MM.1S (cell line): ENCODE data around the gene ZBTB1.
A peak's percentile ranks its signal among the peaks of the same experiment; 100 is the strongest.
"Not testable (repeated sequence)": the region's sequence is repeated elsewhere in the genome, so short reads cannot be mapped to it uniquely, and the experiment has no call there.

Experiments
- DNase-seq: peaks from one replicate; pipeline ENCODE4 v3.0.0-alpha.2; 2015
- H2AFZ ChIP-seq: fragments of 300-600 bp; sonication (generic); 2 replicates; pipeline ENCODE4 v1.6.0; 2016; ENCODE audit warnings: antibody characterized with exemption, low read length
- H3F3A ChIP-seq: fragments of 300-600 bp; sonication (generic); 2 replicates; pipeline ENCODE4 v1.6.1; 2016; ENCODE audit warnings: mild to moderate bottlenecking, antibody characterized with exemption, low read length, moderate library complexity, mixed read lengths; ENCODE audit not compliant: insufficient read depth
- H3K27ac ChIP-seq: fragments of 300-600 bp; sonication (generic); 2 replicates; pipeline ENCODE4 v1.5.1; 2016; ENCODE audit warnings: mild to moderate bottlenecking, low read length
- H3K27me3 ChIP-seq: fragments of 300-600 bp; sonication (generic); replicated peaks from 2 replicates; pipeline ENCODE4 v1.6.0; 2016; ENCODE audit warnings: low read length; ENCODE audit not compliant: insufficient read depth
- H3K36me3 ChIP-seq: fragments of 300-600 bp; sonication (generic); replicated peaks from 2 replicates; pipeline ENCODE4 v1.6.1; 2016; ENCODE audit warnings: mild to moderate bottlenecking, low read length, mixed read lengths; ENCODE audit not compliant: insufficient read depth
- H3K4me1 ChIP-seq: fragments of 300-600 bp; sonication (generic); 2 replicates; pipeline ENCODE4 v1.6.1; 2016; ENCODE audit warnings: low read length, mixed read lengths
- H3K4me2 ChIP-seq: fragments of 300-600 bp; sonication (generic); 2 replicates; pipeline ENCODE4 v1.6.0; 2016; ENCODE audit warnings: low read depth, low read length
- H3K4me3 ChIP-seq: fragments of 300-600 bp; sonication (generic); 2 replicates; pipeline ENCODE4 v1.5.1; 2016; ENCODE audit warnings: low read length, mixed read lengths
- H3K79me2 ChIP-seq: fragments of 300-600 bp; sonication (generic); 2 replicates; pipeline ENCODE4 v1.6.1; 2016; ENCODE audit warnings: mixed run types, low read length, mixed read lengths
- H3K9ac ChIP-seq: fragments of 300-600 bp; sonication (generic); 2 replicates; pipeline ENCODE4 v1.6.1; 2016; ENCODE audit warnings: low read length, mixed read lengths
- H3K9me2 ChIP-seq: fragments of 300-600 bp; sonication (generic); replicated peaks from 2 replicates; pipeline ENCODE4 v1.6.1; 2016; ENCODE audit warnings: mild to moderate bottlenecking, low read length, mixed read lengths; ENCODE audit not compliant: insufficient read depth
- H3K9me3 ChIP-seq: fragments of 300-600 bp; sonication (generic); replicated peaks from 2 replicates; pipeline ENCODE4 v1.6.1; 2016; ENCODE audit warnings: mild to moderate bottlenecking, low read length, mixed read lengths; ENCODE audit not compliant: insufficient read depth
- H4K20me1 ChIP-seq: fragments of 300-600 bp; sonication (generic); 2 replicates; pipeline ENCODE4 v1.6.1; 2016; ENCODE audit warnings: mild to moderate bottlenecking, low read length, moderate library complexity, mixed read lengths; ENCODE audit not compliant: insufficient read depth
- CTCF ChIP-seq: fragments of 300-600 bp; sonication (generic); IDR thresholded peaks from 2 replicates; pipeline ENCODE4 v1.5.1; 2016; ENCODE audit warnings: antibody characterized with exemption, low read length, mixed read lengths
- EZH2 ChIP-seq: fragments of 300-600 bp; sonication (generic); optimal IDR thresholded peaks from 2 replicates; pipeline ENCODE3; 2017; ENCODE audit warnings: low read depth, mild to moderate bottlenecking, antibody characterized with exemption, low read length, mixed read lengths
- EZH2phosphoT487 ChIP-seq: fragments of 300-600 bp; sonication (generic); IDR thresholded peaks from 2 replicates; pipeline ENCODE4 v1.6.1; 2018; ENCODE audit warnings: antibody characterized with exemption, low read length

Gene ZBTB1

GRCh38 chr14:64516969-64517368 is 12.4 kb downstream of the ZBTB1 start:
- Histone ChIP-seq H3K4me2 (0 out of 2 replicates have a peak overlapping the region, but pooled peaks have one; percentile 6), H3K4me3 (no peak overlapping the region), H3K4me1 (peaks cover 16% of the 10 kb centered on the region), H3F3A (peaks cover 4% of the 10 kb centered on the region), H4K20me1 (peaks cover 10% of the 10 kb centered on the region; the same call in 1 of the 2 replicates), H3K79me2 (peaks cover 95% of the 10 kb centered on the region), H3K27ac (no peak overlapping the region), H3K36me3 (no peaks in the 10 kb centered on the region), H3K9ac (no peak overlapping the region), H3K9me2 (no peaks in the 10 kb centered on the region), H2AFZ (no peak overlapping the region), H3K9me3 (no peaks in the 10 kb centered on the region), H3K27me3 (no peaks in the 10 kb centered on the region)
- TF ChIP-seq EZH2 = no peak
- TF ChIP-seq CTCF = no peak
- TF ChIP-seq EZH2phosphoT487 = no peak
- DNase-seq = no peak

- H2AFZ ChIP-seq, H3K27me3 ChIP-seq, H3K9me3 ChIP-seq, DNase-seq, H3K9me2 ChIP-seq, H3K4me2 ChIP-seq, H3K9ac ChIP-seq, H3K27ac ChIP-seq, H3K4me3 ChIP-seq, H3K36me3 ChIP-seq: not testable (repeated sequence)
- Histone ChIP-seq H3K4me1 (peaks cover 23% of the 10 kb centered on the region), H3F3A (peaks cover 11% of the 10 kb centered on the region), H4K20me1 (peaks cover 16% of the 10 kb centered on the region), H3K79me2 (peaks cover 92% of the 10 kb centered on the region)
Observed at GRCh38 chr14:64517667-64518066, 13.1 kb downstream of the ZBTB1 start.

GRCh38 chr14:64518229-64518628 is 13.7 kb downstream of the ZBTB1 start:
- no peak for DNase-seq
- Histone ChIP-seq H4K20me1 (peaks cover 15% of the 10 kb centered on the region), H3K9me3 (no peaks in the 10 kb centered on the region), H3K36me3 (no peaks in the 10 kb centered on the region), H3F3A (peaks cover 17% of the 10 kb centered on the region), H3K9me2 (no peaks in the 10 kb centered on the region), H3K27me3 (no peaks in the 10 kb centered on the region), H3K9ac (no peak overlapping the region), H2AFZ (no peak overlapping the region), H3K4me2 (no peak overlapping the region), H3K27ac (no peak overlapping the region), H3K4me1 (peaks cover 24% of the 10 kb centered on the region), H3K4me3 (no peak overlapping the region), H3K79me2 (peaks cover 86% of the 10 kb centered on the region)
- TF ChIP-seq EZH2phosphoT487 = no peak
- TF ChIP-seq CTCF = no peak
- no peak for TF ChIP-seq EZH2

- DNase-seq = no peak
- Histone ChIP-seq H3K9me3 (no peaks in the 10 kb centered on the region), H3K79me2 (peaks cover 70% of the 10 kb centered on the region), H3K9ac (no peak overlapping the region), H3K4me3 (no peak overlapping the region), H3F3A (peaks cover 20% of the 10 kb centered on the region), H2AFZ (no peak overlapping the region), H3K4me2 (no peak overlapping the region), H3K4me1 (peaks cover 27% of the 10 kb centered on the region), H4K20me1 (peaks cover 11% of the 10 kb centered on the region), H3K27ac (no peak overlapping the region), H3K9me2 (no peaks in the 10 kb centered on the region), H3K36me3 (no peaks in the 10 kb centered on the region), H3K27me3 (no peaks in the 10 kb centered on the region)
- no peak for TF ChIP-seq EZH2phosphoT487
- TF ChIP-seq EZH2 = no peak
- no peak for TF ChIP-seq CTCF
Observed at GRCh38 chr14:64520699-64521098, 16.1 kb downstream of the ZBTB1 start.
